Psoas muscle (tissue), 8 donors: ENCODE measurements around the gene NME9. TPM values are rescaled to one million over a fixed set of nuclear protein-coding genes. Genes with fewer than 3 reads are reported as not detected.
"Not testable (repeated sequence)": the region's sequence is repeated elsewhere in the genome, so short reads cannot be mapped to it uniquely, and the experiment has no call there.

Experiments
- ATAC-seq, 4 donors: fragments of 200-7000 bp; cut with Tn5 transposase; one replicate each; pipeline ENCODE4 v1.9.1; 2020; ENCODE audit warnings: moderate library complexity in 3 of 4, mild to moderate bottlenecking in 2 of 4
- DNase-seq, 2 donors: peaks; one replicate each; pipeline ENCODE4 v3.0.0-alpha.2; 2020
- H3K27ac ChIP-seq: fragments of 200-600 bp; one replicate; pipeline ENCODE4 v1.8.0; 2022
- H3K27me3 ChIP-seq, 3 donors: fragments of 200-600 bp in 1 of 3; one replicate each; pipeline versions ENCODE4 v1.6.1 to v1.8.0; 2013 to 2022; ENCODE audit warnings: low read length in 2 of 3, mild to moderate bottlenecking in 2 of 3, moderate library complexity in 1 of 3; ENCODE audit not compliant: insufficient read depth in 3 of 3
- H3K36me3 ChIP-seq, 2 donors: fragments of 200-600 bp in 1 of 2; one replicate each; pipeline versions ENCODE4 v1.6.1 to v1.8.0; 2013 to 2022; ENCODE audit warnings: low read depth in 1 of 2, mild to moderate bottlenecking in 1 of 2, moderate library complexity in 1 of 2; ENCODE audit not compliant: insufficient read depth in 1 of 2
- H3K4me1 ChIP-seq: fragments of 200-600 bp; one replicate; pipeline ENCODE4 v1.8.0; 2022
- H3K4me3 ChIP-seq: fragments of 200-600 bp; one replicate; pipeline ENCODE4 v1.8.0; 2022; ENCODE audit warnings: mild to moderate bottlenecking
- H3K9me3 ChIP-seq: fragments of 200-600 bp; one replicate; pipeline ENCODE4 v1.8.0; 2022
- CTCF ChIP-seq: fragments of 200-600 bp; IDR thresholded peaks from one replicate; pipeline ENCODE4 v1.8.0; 2022; ENCODE audit warnings: antibody characterized with exemption
- whole genome bisulfite sequencing, 3 donors: extraction: QIAGEN DNeasy Blood & Tissue Kit; methylation state at CpG; one replicate each; pipeline versions ENCODE4 v1.1.6 to v1.1.7; 2013; 5-methylcytosine and 5-hydroxymethylcytosine counted together
- intact Hi-C, 2 donors: fragments of 100-400 bp; cut with DNase I; formaldehyde crosslinking; loops; one replicate each; pipeline versions ENCODE4 v1.11.0 to v1.14.2; 2022
- long read RNA-seq, 2 donors: library from polyadenylated mRNA; unstranded; transcript quantifications; one replicate each; pipeline ENCODE4 v2.0.0, GENCODE V29; 2021
- polyA plus RNA-seq, 3 donors: library from polyadenylated mRNA; stranded (reverse); fragments of 200-250 nt; gene quantifications; one replicate each; pipeline ENCODE4 v1.2.3, GENCODE V29; 2013
- total RNA-seq, 4 donors: library from RNA; stranded (reverse); fragmentation: NEBNext Ultra II Directional in 2 of 4; extraction: Animal tissue kit (Norgen Biotek cat#: 25700) in 2 of 4; gene quantifications; one replicate each; pipeline versions ENCODE4 v1.2.1 to v1.2.4, GENCODE V29; 2021 to 2023
- donor health status: healthy with polysubstance abuse.
- donor health status: DM: no; HTN: no; CAD: no; lungs with moderate emphysema.
- donor health status: Bipolar disorder and iron deficiency.
- donor health status: healthy.
- donor health status: DM: yes; HTN: yes; CAD: no.
- donor health status: DM: no; HTN: no; CAD: no.
- donor health status: DM: no; HTN: no; CAD: no.
- donor health status: DM: yes; HTN: yes; CAD: no.

NME9 gene
- total RNA-seq (1 to 10 TPM; 1.4 to 3.1 (median 1.7) TPM), polyA plus RNA-seq (under 1 TPM; 0.04 to 0.80 (median 0.68) TPM)
- long read RNA-seq, donor 1 = 0 reads
- long read RNA-seq, donor 2, partial matches to known transcripts = 0 of 4 reads
- long read RNA-seq, donor 2, other reads (novel, unspliced or antisense) = 3 of 4 reads

- ATAC-seq (peak; percentile 85 to 88 (median 88)), DNase-seq (peak; percentile 86 to 92)
- TF ChIP-seq CTCF = peak; percentile 62
- intact Hi-C loops = loop anchor here in 1 of 2 donors (2.0 kb wide), 1 partner anchor 67 kb away; no protein-coding TSS in a partner anchor
- Histone ChIP-seq H3K4me3 (peak within 1 kb of the TSS; percentile 84), H3K4me1 (peaks cover 13% of the 10 kb centered on the region), H3K36me3 (no peaks in the 10 kb centered on the region), H3K27me3 (no peaks in the 10 kb centered on the region), H3K9me3 (no peaks in the 10 kb centered on the region), H3K27ac (peak within 1 kb of the TSS; percentile 84)
- 0 to 1% (median 1%) methylated on average over 55 to 62 of the region's 62 CpGs for WGBS, 3 donors
Observed at GRCh38 chr3:138329127-138329983, at the start of gene NME9. Gene NME9, minus strand, starts transcription at chr3:138329851. Its CDS starts 516 bp downstream, at chr3:138329335.

- H3K9me3 ChIP-seq = no peaks in the 10 kb centered on the region
- intact Hi-C loops = no loop called here
- peaks cover 94% of the 10 kb centered on the region for H3K4me1 ChIP-seq
- no peak overlapping the region for H3K27ac ChIP-seq
- ATAC-seq (no peak), DNase-seq (no peak)
- H3K27me3 ChIP-seq = no peaks in the 10 kb centered on the region
- H3K36me3 ChIP-seq = peaks cover 0 to 34% of the 10 kb centered on the region in 2 donors
- 69 to 88% (median 83%) methylated on average over 1 of the region's 1 CpG for WGBS, 3 donors
- TF ChIP-seq CTCF = no peak
- H3K4me3 ChIP-seq = no peak overlapping the region
Observed at GRCh38 chr3:138378990-138379389, 49.3 kb upstream of the NME9 start.

- Histone ChIP-seq H3K36me3 (peaks cover 0 to 38% of the 10 kb centered on the region in 2 donors), H3K4me1 (peaks cover 88% of the 10 kb centered on the region), H3K27ac (peak overlapping the region; percentile 27), H3K4me3 (no peak overlapping the region), H3K27me3 (no peaks in the 10 kb centered on the region), H3K9me3 (no peaks in the 10 kb centered on the region)
- DNase-seq = no peak
- WGBS, 3 donors = 87 to 92% (median 91%) methylated on average over 5 of the region's 5 CpGs
- no peak for TF ChIP-seq CTCF
- no peak for ATAC-seq
- intact Hi-C loops = no loop called here
Observed at GRCh38 chr3:138378331-138378730, 48.7 kb upstream of the NME9 start.

- ATAC-seq = no peak
- H3K4me1 ChIP-seq = peaks cover 83% of the 10 kb centered on the region
- no peaks in the 10 kb centered on the region for H3K9me3 ChIP-seq
- H3K36me3 ChIP-seq = peaks cover 0 to 43% of the 10 kb centered on the region in 2 donors
- no peaks in the 10 kb centered on the region for H3K27me3 ChIP-seq
- no peak for TF ChIP-seq CTCF
- 75 to 87% (median 77%) methylated on average over 5 of the region's 5 CpGs for WGBS, 3 donors
- DNase-seq = no peak
- intact Hi-C loops = no loop called here
- H3K4me3 ChIP-seq = no peak overlapping the region
- peak overlapping the region; percentile 27 for H3K27ac ChIP-seq
Observed at GRCh38 chr3:138377804-138378203, 48.2 kb upstream of the NME9 start.

- Histone ChIP-seq H3K4me1 (peaks cover 77% of the 10 kb centered on the region), H3K27ac (peak overlapping the region; percentile 31), H3K36me3 (peaks cover 0 to 44% of the 10 kb centered on the region in 2 donors)
- H3K9me3 ChIP-seq, intact Hi-C loops, H3K4me3 ChIP-seq, H3K27me3 ChIP-seq, ATAC-seq, DNase-seq: not testable (repeated sequence)
- 85 to 91% (median 86%) methylated on average over 11 of the region's 11 CpGs for WGBS, 3 donors
Observed at GRCh38 chr3:138377212-138377611, 47.6 kb upstream of the NME9 start.
